Activated T-helper 1 cell treated with anti-CD3 and anti-CD28 coated beads, Interleukin-12 subunit alpha, Interleukin-12 subunit beta, Interleukin-2, Interleukin-4 antibody, amounts not matched to agents 30 ng/mL and 10 ng/mL and 1 ng/mL, durations not matched to agents 14 hours and 24 hours and 36 hours (primary cell): ENCODE measurements around the gene TMEM219. TPM values are rescaled to one million over a fixed set of nuclear protein-coding genes. Genes with fewer than 3 reads are reported as not detected.

Source experiments
- DNase-seq: peaks from one replicate; pipeline ENCODE4 v3.0.0; 2021; ENCODE audit warnings: low spot score
- H3K27ac Mint-ChIP-seq: one replicate; pipeline ENCODE4 v1.8.0; 2021; ENCODE audit warnings: mild to moderate bottlenecking, mixed read lengths
- H3K27me3 Mint-ChIP-seq: one replicate; pipeline ENCODE4 v1.8.0; 2022; ENCODE audit warnings: mild to moderate bottlenecking, moderate library complexity, mixed read lengths; ENCODE audit not compliant: insufficient read depth
- H3K36me3 Mint-ChIP-seq: one replicate; pipeline ENCODE4 v1.8.0; 2021; ENCODE audit warnings: low read depth, mixed read lengths
- H3K4me1 Mint-ChIP-seq: one replicate; pipeline ENCODE4 v1.8.0; 2021; ENCODE audit warnings: low read depth, mixed read lengths
- H3K4me3 Mint-ChIP-seq: one replicate; pipeline ENCODE4 v1.8.0; 2021; ENCODE audit warnings: mild to moderate bottlenecking, moderate library complexity, mixed read lengths
- H3K9me3 Mint-ChIP-seq: one replicate; pipeline ENCODE4 v1.8.0; 2021; ENCODE audit warnings: mixed read lengths
- intact Hi-C: fragments of 100-400 bp; cut with micrococcal nuclease; formaldehyde crosslinking; loops from one replicate; pipeline ENCODE4 v1.15.1; 2024
- total RNA-seq: library from RNA; stranded (reverse); gene quantifications from 2 replicates; pipeline ENCODE4 v1.2.3, GENCODE V29; 2022

Gene TMEM219
- total RNA-seq, 1 donor from 2014 or later = 43.7 TPM

GRCh38 chr16:29962344-29962994, 590 bp downstream of the TMEM219 start:
- no peak for DNase-seq
- Mint-ChIP-seq H3K9me3 (no peaks in the 10 kb centered on the region), H3K36me3 (peaks cover 7% of the 10 kb centered on the region), H3K4me3 (peak overlapping the region; percentile 86), H3K27me3 (no peaks in the 10 kb centered on the region), H3K27ac (peak overlapping the region; percentile 83), H3K4me1 (peaks cover 24% of the 10 kb centered on the region)
- intact Hi-C loops = loop anchor here (1.0 kb wide), 3 partner anchors 11 to 99 kb away; partner anchors contain the start of genes ASPHD1, CDIPT and TAOK2

GRCh38 chr16:29963021-29963743, 1.3 kb downstream of the TMEM219 start:
- intact Hi-C loops = no loop called here
- H3K27me3 Mint-ChIP-seq = no peaks in the 10 kb centered on the region
- peaks cover 24% of the 10 kb centered on the region for H3K4me1 Mint-ChIP-seq
- peak overlapping the region; percentile 86 for H3K4me3 Mint-ChIP-seq
- H3K36me3 Mint-ChIP-seq = peaks cover 7% of the 10 kb centered on the region
- H3K27ac Mint-ChIP-seq = peak overlapping the region; percentile 16
- no peaks in the 10 kb centered on the region for H3K9me3 Mint-ChIP-seq
- DNase-seq = no peak

GRCh38 chr16:29968205-29968604, 6.3 kb downstream of the TMEM219 start:
- H3K4me3 Mint-ChIP-seq = no peak overlapping the region
- peaks cover 27% of the 10 kb centered on the region for H3K36me3 Mint-ChIP-seq
- no peak overlapping the region for H3K27ac Mint-ChIP-seq
- intact Hi-C loops = no loop called here
- DNase-seq = no peak
- H3K4me1 Mint-ChIP-seq = peaks cover 9% of the 10 kb centered on the region
- H3K9me3 Mint-ChIP-seq = peaks cover 3% of the 10 kb centered on the region
- H3K27me3 Mint-ChIP-seq = no peaks in the 10 kb centered on the region

- H3K9me3 Mint-ChIP-seq = peaks cover 6% of the 10 kb centered on the region
- peaks cover 23% of the 10 kb centered on the region for H3K36me3 Mint-ChIP-seq
- peaks cover 25% of the 10 kb centered on the region for H3K4me1 Mint-ChIP-seq
- no peak overlapping the region for H3K27ac Mint-ChIP-seq
- DNase-seq = no peak
- H3K4me3 Mint-ChIP-seq = no peak overlapping the region
- intact Hi-C loops = loop anchor here (10.0 kb wide), 1 partner anchor 683 kb away; the partner anchor contains the start of genes FBRS and PRR14
- no peaks in the 10 kb centered on the region for H3K27me3 Mint-ChIP-seq
Measured at GRCh38 chr16:29971304-29971703, 9.4 kb downstream of the TMEM219 start.

GRCh38 chr16:29972500-29972899, 10.6 kb downstream of the TMEM219 start:
- Mint-ChIP-seq H3K4me3 (no peak overlapping the region), H3K36me3 (peaks cover 23% of the 10 kb centered on the region), H3K9me3 (peaks cover 6% of the 10 kb centered on the region), H3K4me1 (peaks cover 36% of the 10 kb centered on the region), H3K27me3 (no peaks in the 10 kb centered on the region), H3K27ac (no peak overlapping the region)
- DNase-seq = no peak
- intact Hi-C loops = loop anchor here (2.0 to 10.0 kb wide), 2 partner anchors 164 to 682 kb away; partner anchors contain the start of genes FBRS and PRR14

- Mint-ChIP-seq H3K36me3 (peaks cover 23% of the 10 kb centered on the region), H3K4me3 (peak overlapping the region; percentile 92), H3K9me3 (peaks cover 6% of the 10 kb centered on the region), H3K27me3 (no peaks in the 10 kb centered on the region), H3K27ac (peak overlapping the region; percentile 90), H3K4me1 (peaks cover 36% of the 10 kb centered on the region)
- DNase-seq = no peak
- intact Hi-C loops = loop anchor here (1.0 to 10.0 kb wide), 8 partner anchors 11 to 682 kb away; partner anchors contain the start of genes ALDOA, ASPHD1, CDIPT and FBRS
Measured at GRCh38 chr16:29972992-29973383, 11.1 kb downstream of the TMEM219 start.

- Mint-ChIP-seq H3K27ac (peak within 1 kb of the TSS; percentile 91), H3K27me3 (no peaks in the 10 kb centered on the region), H3K4me1 (peaks cover 36% of the 10 kb centered on the region), H3K9me3 (peaks cover 6% of the 10 kb centered on the region), H3K4me3 (peak within 1 kb of the TSS; percentile 92), H3K36me3 (peaks cover 22% of the 10 kb centered on the region)
- intact Hi-C loops = loop anchor here (1.0 to 10.0 kb wide), 8 partner anchors 11 to 681 kb away; partner anchors contain the start of genes ALDOA, ASPHD1, CDIPT and FBRS
- DNase-seq = peak; percentile 97
Measured at GRCh38 chr16:29973384-29974246, 11.7 kb downstream of the TMEM219 start, which contains the start of gene TAOK2. TSS of gene TAOK2 (plus strand) at chr16:29973868. CDS start at chr16:29977773, 3,905 bp downstream.

- Mint-ChIP-seq H3K9me3 (peaks cover 6% of the 10 kb centered on the region), H3K4me1 (peaks cover 36% of the 10 kb centered on the region), H3K27me3 (no peaks in the 10 kb centered on the region), H3K27ac (peak overlapping the region; percentile 72), H3K36me3 (peaks cover 27% of the 10 kb centered on the region), H3K4me3 (peak overlapping the region; percentile 92)
- DNase-seq = no peak
- intact Hi-C loops = loop anchor here (10.0 kb wide), 1 partner anchor 680 kb away; the partner anchor contains the start of genes FBRS and PRR14
Measured at GRCh38 chr16:29974291-29975133, 12.6 kb downstream of the TMEM219 start.

GRCh38 chr16:29975134-29975538, 13.3 kb downstream of the TMEM219 start:
- intact Hi-C loops = loop anchor here (10.0 kb wide), 1 partner anchor 680 kb away; the partner anchor contains the start of genes FBRS and PRR14
- Mint-ChIP-seq H3K36me3 (peaks cover 27% of the 10 kb centered on the region), H3K4me1 (peaks cover 36% of the 10 kb centered on the region), H3K27ac (peak overlapping the region; percentile 72), H3K4me3 (peak overlapping the region; percentile 92), H3K9me3 (peaks cover 6% of the 10 kb centered on the region), H3K27me3 (no peaks in the 10 kb centered on the region)
- DNase-seq = no peak

GRCh38 chr16:29975811-29976511, 14.1 kb downstream of the TMEM219 start:
- no peaks in the 10 kb centered on the region for H3K27me3 Mint-ChIP-seq
- peaks cover 36% of the 10 kb centered on the region for H3K4me1 Mint-ChIP-seq
- H3K27ac Mint-ChIP-seq = peak overlapping the region; percentile 53
- peaks cover 31% of the 10 kb centered on the region for H3K36me3 Mint-ChIP-seq
- intact Hi-C loops = loop anchor here (10.0 kb wide), 1 partner anchor 679 kb away; the partner anchor contains the start of genes FBRS and PRR14
- no peak for DNase-seq
- peak overlapping the region; percentile 92 for H3K4me3 Mint-ChIP-seq
- peaks cover 6% of the 10 kb centered on the region for H3K9me3 Mint-ChIP-seq
